ENCODE data around the gene WASHC2A. TPM values are rescaled to one million over a fixed set of nuclear protein-coding genes. Genes with fewer than 3 reads are reported as not detected.
"Not testable (repeated sequence)": the region's sequence is repeated elsewhere in the genome, so short reads cannot be mapped to it uniquely, and the experiment has no call there.

WASHC2A gene
- total and polyA plus RNA-seq, 4 donors, result 5.3 to 18.8 (median 11.1) TPM

DNA sequence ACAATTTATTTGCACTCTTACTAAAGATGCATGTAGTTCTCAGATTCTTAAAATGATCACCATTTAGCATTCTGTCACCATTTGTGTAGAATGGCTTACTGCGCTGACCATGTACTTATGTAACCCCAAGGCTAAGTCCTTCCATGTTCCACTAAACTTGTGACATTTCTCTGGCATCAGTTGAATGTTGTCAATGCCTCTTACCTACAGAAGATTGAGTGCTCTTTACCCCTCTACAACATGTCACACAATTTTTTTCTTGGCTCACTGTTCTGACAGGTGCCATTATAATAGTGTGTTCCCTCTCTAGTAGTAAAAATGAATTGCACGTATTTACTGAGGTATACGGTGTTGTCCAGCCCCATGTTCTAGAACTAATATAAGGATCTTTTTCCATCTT is 100.1 kb downstream of the WASHC2A start:
- H3K4me3 ChIP-seq (ENCODE audit: low read depth in 1 of 3, low read length in 3 of 3); H3K4me1 ChIP-seq (ENCODE audit: control insufficient read depth in 4 of 4, insufficient read depth in 4 of 4, low read length in 3 of 4); H3K27me3 ChIP-seq (ENCODE audit: control insufficient read depth in 4 of 4, insufficient read depth in 4 of 4, low read length in 3 of 4); H3K9ac ChIP-seq (ENCODE audit: low read depth in 1 of 2, low read length in 2 of 2); H3K9me3 ChIP-seq (ENCODE audit: control insufficient read depth in 4 of 4, low read length in 3 of 4); H3K27ac ChIP-seq (ENCODE audit: low read depth in 1 of 2, low read length in 2 of 2); H3K36me3 ChIP-seq (ENCODE audit: control insufficient read depth in 4 of 4, insufficient read depth in 3 of 4, low read depth in 1 of 4, low read length in 3 of 4); DNase-seq (ENCODE audit: low spot score): not testable (repeated sequence)
- WGBS, result 98% methylated on average over 3 of the region's 3 CpGs

DNA sequence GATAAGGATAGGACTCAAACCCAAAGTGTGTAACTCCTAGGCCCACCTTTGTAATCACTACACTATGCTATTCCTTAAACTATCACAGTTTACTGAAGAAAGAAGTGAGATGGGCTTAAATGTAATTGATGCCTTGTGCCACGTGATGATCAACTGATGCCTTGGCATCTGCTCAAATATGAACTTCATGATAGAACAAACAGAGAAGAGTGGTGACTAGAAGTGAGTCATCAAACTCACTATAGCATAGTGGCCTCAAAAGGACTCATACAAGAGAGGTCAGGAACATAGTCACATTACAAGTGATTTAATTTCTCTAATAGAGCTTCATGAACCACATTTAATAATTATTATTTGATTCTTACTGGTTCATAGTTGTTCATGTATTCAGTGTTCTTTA is 101.8 kb downstream of the WASHC2A start:
- H3K27ac ChIP-seq (ENCODE audit: low read depth in 1 of 2, low read length in 2 of 2); H3K4me3 ChIP-seq (ENCODE audit: low read depth in 1 of 3, low read length in 3 of 3); H3K27me3 ChIP-seq (ENCODE audit: control insufficient read depth in 4 of 4, insufficient read depth in 4 of 4, low read length in 3 of 4); H3K36me3 ChIP-seq (ENCODE audit: control insufficient read depth in 4 of 4, insufficient read depth in 3 of 4, low read depth in 1 of 4, low read length in 3 of 4); H3K9me3 ChIP-seq (ENCODE audit: control insufficient read depth in 4 of 4, low read length in 3 of 4); DNase-seq (ENCODE audit: low spot score); H3K9ac ChIP-seq (ENCODE audit: low read depth in 1 of 2, low read length in 2 of 2); H3K4me1 ChIP-seq (ENCODE audit: control insufficient read depth in 4 of 4, insufficient read depth in 4 of 4, low read length in 3 of 4): not testable (repeated sequence)
- 87% methylated on average over 1 of the region's 1 CpG for WGBS

DNA sequence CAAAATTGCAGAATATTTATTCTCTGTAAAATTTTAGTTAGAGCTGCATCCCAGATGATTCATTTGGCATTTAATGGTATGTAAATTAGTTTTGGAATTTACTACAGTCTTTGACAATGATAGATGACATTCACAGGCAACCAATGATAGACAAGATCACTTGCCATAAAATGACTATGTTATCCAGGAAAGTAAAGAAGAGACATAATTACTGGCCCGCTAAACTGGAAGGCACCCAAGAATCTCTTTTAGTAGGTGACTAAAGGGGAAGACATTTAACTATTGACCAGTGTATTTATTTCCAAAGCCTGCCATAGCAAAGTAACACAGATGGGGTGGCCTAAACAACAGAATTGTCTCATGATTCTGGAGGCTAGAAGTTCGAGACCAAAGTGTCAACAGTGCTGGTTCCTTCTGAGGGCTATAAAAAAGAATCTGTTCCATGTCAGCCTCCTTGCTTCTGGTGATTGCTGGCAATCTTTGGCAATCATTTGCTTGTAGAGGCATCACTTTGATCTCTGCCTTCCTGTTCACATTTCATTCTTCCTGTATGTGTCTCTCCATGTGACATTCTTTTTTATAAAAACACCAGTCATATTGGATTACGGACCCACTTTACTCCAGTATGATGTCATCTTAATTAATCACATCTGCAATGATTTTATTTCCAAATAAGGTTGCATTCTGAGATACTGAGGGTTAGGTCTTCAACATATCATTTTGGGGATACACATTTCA is 107.2 kb downstream of the WASHC2A start:
- not testable (repeated sequence) for H3K4me1 ChIP-seq (ENCODE audit: control insufficient read depth in 4 of 4, insufficient read depth in 4 of 4, low read length in 3 of 4); H3K27me3 ChIP-seq (ENCODE audit: control insufficient read depth in 4 of 4, insufficient read depth in 4 of 4, low read length in 3 of 4); H3K27ac ChIP-seq (ENCODE audit: low read depth in 1 of 2, low read length in 2 of 2); H3K4me3 ChIP-seq (ENCODE audit: low read depth in 1 of 3, low read length in 3 of 3); H3K9ac ChIP-seq (ENCODE audit: low read depth in 1 of 2, low read length in 2 of 2); H3K36me3 ChIP-seq (ENCODE audit: control insufficient read depth in 4 of 4, insufficient read depth in 3 of 4, low read depth in 1 of 4, low read length in 3 of 4); H3K9me3 ChIP-seq (ENCODE audit: control insufficient read depth in 4 of 4, low read length in 3 of 4); DNase-seq (ENCODE audit: low spot score)
- WGBS, result 52% methylated on average over 3 of the region's 3 CpGs

Other genes with a start within 250 kb of the WASHC2A start
- gene PARG, start 125.9 kb upstream of the WASHC2A start, total RNA-seq, result 10 to 100 TPM; 12.4 to 16.9 TPM
- gene PARG, start 125.9 kb upstream of the WASHC2A start, polyA plus RNA-seq, result 1 to 10 TPM; 4.5 to 5.7 TPM
- gene TIMM23B, start 125.9 kb upstream of the WASHC2A start, total RNA-seq, result 10 to 100 TPM in 1 of 2 donors, 1 to 10 TPM in 1; 9.1 to 23.1 TPM
- gene TIMM23B, start 125.9 kb upstream of the WASHC2A start, polyA plus RNA-seq, result 10 to 100 TPM in 1 of 2 donors, 1 to 10 TPM in 1; 6.2 to 10.4 TPM
- 1 to 10 TPM; 3.0 to 9.4 TPM for gene AGAP6, start 79.5 kb upstream of the WASHC2A start, total RNA-seq
- 1 to 10 TPM; 3.1 to 4.8 TPM for gene AGAP6, start 79.5 kb upstream of the WASHC2A start, polyA plus RNA-seq
- gene ASAH2, start 183.6 kb downstream of the WASHC2A start, total RNA-seq, result 1 to 10 TPM in 1 of 2 donors, under 1 TPM in 1; 0.75 to 1.0 TPM
- 1 to 10 TPM; 1.0 to 3.0 TPM for gene ASAH2, start 183.6 kb downstream of the WASHC2A start, polyA plus RNA-seq